Measurements from ENCODE around the gene WDR1. TPM values are rescaled to one million over a fixed set of nuclear protein-coding genes. Genes with fewer than 3 reads are reported as not detected.

WDR1 gene
- total RNA-seq, 1 donor from 2014 or later: 161 TPM

DNA sequence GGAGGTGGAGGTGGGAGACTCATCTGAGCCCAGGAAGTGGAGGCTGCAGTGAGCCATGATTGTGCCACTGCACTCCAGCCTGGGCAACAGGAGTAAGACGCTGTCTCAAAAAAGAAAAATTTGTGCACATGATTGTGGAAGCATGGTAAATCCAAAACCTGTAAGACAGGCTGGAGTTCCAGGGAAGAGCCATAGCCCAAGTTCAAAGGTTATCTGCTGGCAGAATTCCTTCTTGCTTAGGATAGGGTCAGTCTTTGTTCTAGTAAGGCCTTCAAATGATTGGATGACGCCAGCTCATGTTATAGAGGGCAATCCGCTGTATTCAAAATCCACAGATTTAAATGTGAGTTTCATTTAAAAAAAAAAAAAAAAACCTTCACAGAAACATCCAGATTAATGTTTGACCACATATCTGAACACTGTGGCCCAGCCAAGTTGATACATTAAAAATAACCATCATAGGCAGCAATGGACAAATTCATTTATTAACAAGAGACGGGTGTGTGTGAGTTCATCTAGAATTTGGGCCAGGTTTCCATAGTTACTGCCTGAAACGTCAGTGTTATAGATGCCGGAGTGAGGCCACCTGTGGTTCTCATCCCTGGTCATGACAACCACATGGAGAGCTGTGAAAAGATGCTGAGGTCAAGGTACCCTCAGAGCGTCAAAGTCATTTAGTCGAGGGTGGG is 60.1 kb downstream of the WDR1 start:
- Mint-ChIP-seq H3K4me1 (ENCODE audit: low read depth, unreplicated experiment) (no peaks in the 10 kb centered on the region), H3K9me3 (ENCODE audit: unreplicated experiment) (peaks cover 6% of the 10 kb centered on the region), H3K27ac (ENCODE audit: unreplicated experiment) (no peak overlapping the region), H3K27me3 (ENCODE audit: unreplicated experiment) (peaks cover 2% of the 10 kb centered on the region), H3K36me3 (ENCODE audit: unreplicated experiment) (no peaks in the 10 kb centered on the region), H3K4me3 (ENCODE audit: unreplicated experiment) (no peak overlapping the region)
- TF ChIP-seq, protein P1, sequence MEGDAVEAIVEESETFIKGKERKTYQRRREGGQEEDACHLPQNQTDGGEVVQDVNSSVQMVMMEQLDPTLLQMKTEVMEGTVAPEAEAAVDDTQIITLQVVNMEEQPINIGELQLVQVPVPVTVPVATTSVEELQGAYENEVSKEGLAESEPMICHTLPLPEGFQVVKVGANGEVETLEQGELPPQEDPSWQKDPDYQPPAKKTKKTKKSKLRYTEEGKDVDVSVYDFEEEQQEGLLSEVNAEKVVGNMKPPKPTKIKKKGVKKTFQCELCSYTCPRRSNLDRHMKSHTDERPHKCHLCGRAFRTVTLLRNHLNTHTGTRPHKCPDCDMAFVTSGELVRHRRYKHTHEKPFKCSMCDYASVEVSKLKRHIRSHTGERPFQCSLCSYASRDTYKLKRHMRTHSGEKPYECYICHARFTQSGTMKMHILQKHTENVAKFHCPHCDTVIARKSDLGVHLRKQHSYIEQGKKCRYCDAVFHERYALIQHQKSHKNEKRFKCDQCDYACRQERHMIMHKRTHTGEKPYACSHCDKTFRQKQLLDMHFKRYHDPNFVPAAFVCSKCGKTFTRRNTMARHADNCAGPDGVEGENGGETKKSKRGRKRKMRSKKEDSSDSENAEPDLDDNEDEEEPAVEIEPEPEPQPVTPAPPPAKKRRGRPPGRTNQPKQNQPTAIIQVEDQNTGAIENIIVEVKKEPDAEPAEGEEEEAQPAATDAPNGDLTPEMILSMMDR (IDR thresholded peaks at IDR 0.05; ENCODE audit: partially characterized antibody, unreplicated experiment): no peak
- DNase-seq: no peak

DNA sequence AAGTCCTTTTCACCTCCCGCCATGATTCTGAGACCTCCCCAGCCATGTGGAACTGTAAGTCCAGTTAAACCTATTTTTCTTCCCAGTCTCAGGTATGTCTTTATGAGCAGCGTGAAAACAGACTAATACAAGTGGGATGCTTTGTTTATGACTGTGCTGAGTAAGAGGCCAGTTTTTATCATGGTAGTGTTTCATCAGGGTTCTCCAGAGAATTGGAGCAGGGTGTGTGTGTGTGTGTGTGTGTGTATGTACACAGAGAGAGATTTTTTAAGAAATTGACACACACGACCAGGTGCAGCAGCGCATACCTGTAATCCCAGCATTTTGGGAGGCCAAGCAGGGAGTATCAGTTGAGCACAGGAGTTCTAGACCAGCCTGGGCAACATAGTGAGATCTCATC is 60.7 kb downstream of the WDR1 start:
- peaks cover 2% of the 10 kb centered on the region for H3K4me1 Mint-ChIP-seq (ENCODE audit: low read depth, unreplicated experiment)
- H3K27me3 Mint-ChIP-seq (ENCODE audit: unreplicated experiment): peaks cover 2% of the 10 kb centered on the region
- no peaks in the 10 kb centered on the region for H3K36me3 Mint-ChIP-seq (ENCODE audit: unreplicated experiment)
- H3K4me3 Mint-ChIP-seq (ENCODE audit: unreplicated experiment): no peak overlapping the region
- peaks cover 6% of the 10 kb centered on the region for H3K9me3 Mint-ChIP-seq (ENCODE audit: unreplicated experiment)
- DNase-seq: no peak
- TF ChIP-seq, protein P1 (IDR thresholded peaks at IDR 0.05; ENCODE audit: partially characterized antibody, unreplicated experiment): no peak
- H3K27ac Mint-ChIP-seq (ENCODE audit: unreplicated experiment): no peak overlapping the region

DNA sequence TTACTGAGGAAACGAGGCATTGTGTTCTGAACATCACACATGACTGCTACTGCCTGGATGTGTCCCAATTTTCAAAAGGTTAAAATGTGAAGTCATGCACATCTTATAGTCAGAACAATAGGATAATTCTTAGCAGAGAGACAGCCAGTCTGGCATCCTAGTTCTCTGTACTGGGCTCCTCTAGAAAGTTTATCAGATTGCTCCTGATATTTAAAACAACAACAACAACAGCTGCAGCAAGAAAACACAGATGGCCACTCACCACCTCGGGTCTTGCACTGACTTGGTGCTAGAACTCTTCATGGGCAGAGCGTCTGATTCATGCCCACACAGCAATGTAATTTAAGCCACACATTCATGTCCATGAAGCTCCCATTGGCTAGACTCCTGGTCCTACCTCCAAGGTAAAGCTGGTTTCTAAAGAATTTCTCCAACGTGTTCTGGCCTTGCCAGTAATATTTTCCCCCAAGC is 62.0 kb downstream of the WDR1 start:
- Mint-ChIP-seq H3K9me3 (ENCODE audit: unreplicated experiment) (peaks cover 6% of the 10 kb centered on the region), H3K27me3 (ENCODE audit: unreplicated experiment) (peaks cover 2% of the 10 kb centered on the region), H3K27ac (ENCODE audit: unreplicated experiment) (no peak overlapping the region), H3K4me1 (ENCODE audit: low read depth, unreplicated experiment) (peaks cover 7% of the 10 kb centered on the region), H3K36me3 (ENCODE audit: unreplicated experiment) (no peaks in the 10 kb centered on the region), H3K4me3 (ENCODE audit: unreplicated experiment) (no peak overlapping the region)
- no peak for DNase-seq
- TF ChIP-seq, protein P1 (IDR thresholded peaks at IDR 0.05; ENCODE audit: partially characterized antibody, unreplicated experiment): no peak

DNA sequence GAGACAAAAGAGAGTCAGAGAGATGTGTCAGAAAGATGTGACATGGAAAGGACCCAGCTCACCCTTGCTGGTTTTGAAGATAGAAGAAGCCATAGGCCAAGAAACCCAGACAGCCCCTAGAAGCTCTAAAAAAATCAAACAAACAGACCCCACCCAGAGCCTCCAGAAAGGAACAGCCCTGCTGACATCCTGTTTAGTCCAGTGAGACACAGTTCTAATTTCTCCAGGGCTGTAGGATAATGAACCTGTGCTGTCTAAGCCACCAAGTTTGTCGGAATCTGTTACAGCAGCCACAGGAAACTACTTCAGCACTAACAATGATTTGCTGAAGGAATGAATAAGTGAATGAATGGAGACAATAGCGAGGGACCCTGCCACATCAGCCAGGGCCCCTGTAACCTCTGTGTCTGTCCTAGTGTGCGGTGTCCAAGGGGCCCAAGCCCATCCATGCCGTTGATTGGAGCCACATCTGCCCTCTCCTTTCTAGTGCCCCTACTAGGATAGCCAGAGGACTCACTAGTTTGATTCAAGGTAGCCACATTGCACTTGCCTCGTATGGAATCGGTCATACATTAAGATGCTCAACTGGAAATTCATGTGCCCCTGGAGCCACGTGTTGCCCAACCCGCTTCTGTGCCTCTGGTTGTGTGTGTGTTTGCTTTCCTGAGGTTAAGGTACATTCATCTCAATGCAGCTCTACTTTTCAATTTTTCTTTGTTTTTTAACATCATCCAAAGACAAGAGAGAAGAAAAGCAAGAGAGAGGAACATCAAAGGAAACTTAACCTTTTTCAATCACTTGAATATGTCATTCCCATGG is 62.8 kb downstream of the WDR1 start:
- peaks cover 3% of the 10 kb centered on the region for H3K9me3 Mint-ChIP-seq (ENCODE audit: unreplicated experiment)
- no peak for DNase-seq
- peaks cover 7% of the 10 kb centered on the region for H3K4me1 Mint-ChIP-seq (ENCODE audit: low read depth, unreplicated experiment)
- peaks cover 5% of the 10 kb centered on the region for H3K27me3 Mint-ChIP-seq (ENCODE audit: unreplicated experiment)
- no peaks in the 10 kb centered on the region for H3K36me3 Mint-ChIP-seq (ENCODE audit: unreplicated experiment)
- TF ChIP-seq, protein P1 (IDR thresholded peaks at IDR 0.05; ENCODE audit: partially characterized antibody, unreplicated experiment): no peak
- H3K4me3 Mint-ChIP-seq (ENCODE audit: unreplicated experiment): no peak overlapping the region
- H3K27ac Mint-ChIP-seq (ENCODE audit: unreplicated experiment): no peak overlapping the region
